Neuron (in vitro differentiated cells): ENCODE data around the gene TNNI3.
"Not testable (repeated sequence)": the region's sequence is repeated elsewhere in the genome, so short reads cannot be mapped to it uniquely, and the experiment has no call there.

Source experiments
- H2AFZ ChIP-seq: one replicate; pipeline ENCODE4 v1.6.1; 2013; ENCODE audit warnings: low read depth, mild to moderate bottlenecking, inconsistent platforms, low read length, moderate library complexity
- H3K27me3 ChIP-seq: one replicate; pipeline ENCODE4 v1.6.1; 2013; ENCODE audit warnings: low read length; ENCODE audit not compliant: insufficient read depth
- H3K36me3 ChIP-seq: one replicate; pipeline ENCODE4 v1.6.1; 2013; ENCODE audit warnings: low read length; ENCODE audit not compliant: insufficient read depth
- H3K4me1 ChIP-seq: one replicate; pipeline ENCODE4 v1.6.1; 2013; ENCODE audit warnings: low read length; ENCODE audit not compliant: insufficient read depth
- H3K4me3 ChIP-seq: 2 replicates; pipeline ENCODE4 v1.5.1; 2013; ENCODE audit warnings: mild to moderate bottlenecking, low read length, moderate library complexity
- H3K9me3 ChIP-seq: one replicate; pipeline ENCODE4 v1.6.1; 2013; ENCODE audit warnings: low read length

The TNNI3 gene

DNA sequence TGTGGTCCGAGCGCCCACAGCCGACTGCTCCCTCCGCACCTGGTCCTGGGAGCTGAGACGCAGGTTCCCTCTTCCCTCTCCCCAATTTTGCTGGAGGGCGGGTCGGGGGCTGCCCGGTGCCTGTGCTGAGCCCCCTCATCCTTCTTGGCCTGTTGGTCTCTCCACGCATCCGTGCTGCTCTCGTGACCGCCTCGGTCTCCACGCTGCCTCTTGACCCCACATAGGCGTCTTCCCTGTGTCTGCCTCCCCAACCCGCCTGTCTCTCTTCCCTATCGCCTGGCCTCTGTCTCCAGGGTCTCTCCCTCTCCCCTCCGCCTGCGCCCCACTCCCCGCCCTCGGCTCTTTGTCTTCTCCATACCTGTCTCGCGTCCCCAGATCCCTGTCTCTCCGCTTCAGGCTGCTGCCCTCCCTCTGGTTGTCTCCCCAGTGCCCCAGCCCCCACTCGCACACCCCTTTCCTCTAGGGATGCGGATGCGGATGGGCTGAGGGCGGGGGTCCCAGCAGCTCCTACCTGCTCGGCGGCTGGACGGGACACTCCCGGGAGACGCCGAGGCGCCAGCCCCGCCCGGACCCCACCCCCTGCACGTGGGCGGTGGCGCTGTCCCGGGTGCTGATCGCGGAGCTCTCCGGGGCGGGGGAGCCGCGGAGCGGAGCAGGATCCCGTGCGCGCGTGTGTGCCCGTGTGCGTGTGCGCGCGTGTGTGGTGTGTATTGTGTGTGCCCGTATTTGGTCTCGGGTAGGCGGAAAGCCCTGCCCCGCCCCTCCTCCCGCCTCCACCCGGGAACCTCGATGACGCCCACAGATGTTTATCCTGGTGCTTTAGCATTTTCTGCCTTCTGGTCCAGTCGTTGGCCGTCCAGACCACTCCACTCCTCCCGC lies 22.3 kb upstream of the TNNI3 start, which contains the start of gene SYT5:
Gene SYT5 (minus strand): TSS at position 684 of the 879 bp plus-strand sequence. CDS start 1,248 bp downstream, outside the sequence.
- Histone ChIP-seq H3K27me3 (peaks cover 20% of the 10 kb centered on the region), H3K4me1 (peaks cover 10% of the 10 kb centered on the region), H3K9me3 (peaks cover 10% of the 10 kb centered on the region), H3K36me3 (no peaks in the 10 kb centered on the region), H2AFZ (peak within 1 kb of the TSS; percentile 62), H3K4me3 (peak within 1 kb of the TSS; percentile 71)

DNA sequence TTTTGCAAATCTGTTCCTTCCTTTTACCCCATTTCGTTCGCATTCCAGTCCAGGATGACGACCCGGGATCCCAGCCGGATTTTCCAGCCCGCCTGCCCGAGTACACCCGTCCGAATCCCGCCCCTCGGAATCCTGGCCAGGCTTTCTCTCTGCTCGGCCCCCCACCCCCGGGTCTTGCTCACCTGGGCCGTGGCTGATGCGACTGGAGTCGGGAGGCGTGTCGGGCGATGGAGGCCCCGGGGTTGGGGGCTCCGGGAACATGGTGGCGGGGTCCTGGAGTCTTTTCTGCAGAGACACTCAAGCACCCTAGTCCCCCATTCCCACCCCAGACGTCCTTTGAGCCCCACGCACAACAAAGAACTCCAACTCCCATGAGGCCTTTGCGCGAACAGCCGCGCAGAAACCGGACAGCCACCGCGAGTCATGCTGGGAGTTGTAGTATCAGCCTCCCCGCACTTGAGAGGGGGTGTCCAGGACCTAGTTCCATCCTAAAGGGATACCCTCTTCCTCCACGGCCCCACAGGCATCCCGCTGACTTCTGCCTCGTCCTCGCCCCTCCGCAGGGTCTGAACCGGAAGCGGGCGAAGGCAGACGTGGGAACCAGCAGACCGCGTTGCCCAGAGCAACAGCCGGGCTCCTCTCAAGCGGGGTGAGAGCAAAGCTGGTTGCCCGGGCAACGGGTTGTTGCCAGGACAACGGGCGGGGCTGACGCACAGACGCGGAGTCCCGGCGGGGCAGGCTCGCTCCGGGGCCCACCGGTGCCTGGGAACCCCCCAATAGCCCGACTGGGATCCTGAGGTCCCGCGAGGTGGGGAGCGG lies 21.5 kb upstream of the TNNI3 start:
- peaks cover 10% of the 10 kb centered on the region for H3K9me3 ChIP-seq
- H3K36me3 ChIP-seq, result no peaks in the 10 kb centered on the region
- H3K4me3 ChIP-seq, result peak overlapping the region; percentile 71
- H3K27me3 ChIP-seq, result peaks cover 20% of the 10 kb centered on the region
- peak overlapping the region; percentile 62 for H2AFZ ChIP-seq
- peaks cover 10% of the 10 kb centered on the region for H3K4me1 ChIP-seq

DNA sequence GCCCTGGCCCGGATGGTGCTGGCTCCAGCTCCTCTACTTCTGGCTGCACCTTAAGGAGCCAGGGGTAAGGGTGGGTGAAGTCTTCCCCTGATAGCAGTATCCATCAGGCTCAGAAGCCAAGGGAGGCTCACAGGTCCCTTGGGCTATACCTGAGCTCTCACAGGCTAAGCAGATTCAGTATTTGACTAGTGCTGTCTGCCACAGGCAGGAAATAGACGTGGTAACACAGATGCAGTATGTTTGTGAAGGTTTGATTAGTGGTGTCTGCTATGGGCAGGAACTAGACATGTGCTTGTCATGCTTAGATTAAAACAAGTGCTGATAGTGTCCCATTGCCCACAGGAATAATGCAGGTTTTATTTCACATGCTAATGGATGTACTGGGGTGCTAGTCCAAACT lies 18.5 kb upstream of the TNNI3 start:
- H2AFZ ChIP-seq, result no peak overlapping the region
- H3K4me3 ChIP-seq, result no peak overlapping the region
- H3K36me3 ChIP-seq, result no peaks in the 10 kb centered on the region
- peaks cover 16% of the 10 kb centered on the region for H3K4me1 ChIP-seq
- peaks cover 8% of the 10 kb centered on the region for H3K9me3 ChIP-seq
- H3K27me3 ChIP-seq, result peaks cover 13% of the 10 kb centered on the region

DNA sequence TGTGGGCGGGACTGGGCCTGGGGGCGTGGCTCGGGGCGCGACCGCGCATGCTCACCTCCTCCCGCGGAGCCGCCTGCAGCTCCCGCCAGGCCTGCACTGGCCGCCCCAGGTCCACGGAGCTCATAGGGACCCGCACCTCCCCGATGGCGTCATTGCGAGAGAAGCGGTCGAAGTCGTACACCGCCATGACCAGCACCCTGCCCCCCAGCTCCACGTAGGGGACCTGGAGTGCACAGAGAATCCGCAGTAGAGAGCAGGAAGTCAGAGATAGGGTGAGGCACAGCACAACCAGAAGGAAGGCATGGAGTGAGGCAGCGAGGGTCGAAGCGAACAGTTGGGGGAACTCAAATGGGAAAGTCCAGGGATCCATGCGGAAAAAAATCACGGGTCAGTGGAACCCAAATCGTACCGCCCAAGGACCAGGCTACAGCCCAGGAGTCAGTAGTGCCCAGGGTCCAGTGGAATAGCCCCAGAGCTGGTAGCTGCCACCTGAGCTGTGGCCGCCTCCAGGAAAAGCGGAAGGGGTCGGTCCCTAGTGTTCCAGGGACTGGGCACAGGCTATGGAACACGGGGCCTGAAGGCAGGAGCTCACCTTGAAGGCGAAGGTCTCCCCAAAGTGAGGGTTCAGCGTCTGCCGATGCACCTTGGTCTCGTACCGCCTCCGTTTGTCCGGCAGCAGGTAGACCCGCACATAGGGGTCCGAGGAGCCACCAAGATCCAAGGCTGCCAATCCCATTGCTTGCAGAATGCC lies 17.8 kb upstream of the TNNI3 start:
- Histone ChIP-seq H3K4me1 (peaks cover 16% of the 10 kb centered on the region), H3K36me3 (no peaks in the 10 kb centered on the region), H3K27me3 (peaks cover 5% of the 10 kb centered on the region), H3K4me3 (no peak overlapping the region), H3K9me3 (peaks cover 8% of the 10 kb centered on the region), H2AFZ (no peak overlapping the region)

DNA sequence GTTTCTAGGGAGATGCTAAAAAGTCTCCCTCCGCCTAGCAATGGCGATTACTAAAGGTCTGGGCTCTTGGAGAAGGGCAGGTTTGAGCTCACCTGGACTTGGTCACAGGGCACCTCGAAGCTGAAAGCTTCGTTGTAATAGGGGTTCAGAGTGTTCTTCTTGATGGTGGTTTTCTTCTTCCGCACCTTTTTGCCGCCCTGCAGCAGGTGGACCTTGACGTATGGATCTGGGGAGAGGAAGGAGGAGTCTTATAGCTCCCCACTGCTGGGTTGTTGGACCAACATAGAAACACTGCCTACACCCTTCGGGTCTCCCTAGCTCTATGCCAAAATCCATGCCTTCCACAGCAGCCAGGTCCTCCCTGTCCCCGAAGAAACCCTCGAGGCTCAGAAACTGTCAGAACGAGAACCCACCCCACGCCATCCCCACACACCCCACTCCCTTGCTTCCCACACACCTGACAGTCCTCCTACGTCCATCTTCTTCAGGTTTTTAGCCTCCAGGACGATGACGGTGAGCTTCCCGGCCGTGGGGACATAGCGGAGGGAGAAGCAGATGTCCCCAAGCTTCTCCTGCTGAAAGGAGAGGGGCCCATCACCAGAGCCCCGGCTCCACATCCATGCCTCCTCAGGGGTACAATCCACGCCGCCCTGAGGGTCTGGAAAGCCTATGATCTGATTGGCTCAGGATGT lies 17.0 kb upstream of the TNNI3 start:
- no peak overlapping the region for H3K4me3 ChIP-seq
- no peaks in the 10 kb centered on the region for H3K36me3 ChIP-seq
- H3K4me1 ChIP-seq, result peaks cover 13% of the 10 kb centered on the region
- peaks cover 8% of the 10 kb centered on the region for H3K9me3 ChIP-seq
- H2AFZ ChIP-seq, result no peak overlapping the region
- peaks cover 3% of the 10 kb centered on the region for H3K27me3 ChIP-seq

DNA sequence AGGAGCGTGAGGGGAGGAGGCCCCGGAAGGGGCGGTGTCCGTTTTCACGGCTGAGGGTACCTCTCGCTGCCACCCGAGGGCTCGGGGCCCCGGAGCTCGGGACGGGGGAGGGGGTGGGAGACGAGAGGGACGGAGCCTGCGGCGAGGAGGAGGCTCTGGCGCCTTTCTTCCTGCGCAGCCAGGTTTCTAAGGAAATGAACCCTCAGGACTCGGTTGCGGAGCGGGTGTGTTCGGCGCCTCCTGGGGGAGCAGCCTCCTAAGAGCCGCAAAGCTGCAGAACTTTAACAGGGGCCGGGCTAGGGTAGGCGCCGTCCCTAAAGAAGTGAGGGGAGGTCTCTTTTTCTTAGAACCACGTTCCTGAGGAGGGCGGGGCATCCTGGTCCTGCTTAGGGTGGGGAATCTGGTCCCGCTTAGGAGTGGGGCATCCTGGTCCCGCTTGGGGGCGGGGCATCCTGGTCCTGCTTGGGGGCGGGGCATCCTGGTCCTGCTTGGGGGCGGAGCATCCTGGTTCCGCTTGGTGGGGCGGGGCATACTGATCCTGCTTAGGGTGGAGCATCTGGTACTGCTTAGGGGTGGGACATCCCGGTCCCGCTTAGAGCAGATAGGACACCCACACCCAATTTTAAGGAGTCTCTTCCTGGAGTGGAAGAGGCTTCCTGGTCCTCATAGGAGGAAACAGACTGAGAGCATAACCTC lies 16.3 kb upstream of the TNNI3 start:
- Histone ChIP-seq H3K27me3 (peaks cover 7% of the 10 kb centered on the region), H2AFZ (peak overlapping the region; percentile 63), H3K9me3 (peaks cover 8% of the 10 kb centered on the region), H3K36me3 (no peaks in the 10 kb centered on the region), H3K4me1 (peaks cover 9% of the 10 kb centered on the region), H3K4me3 (peak overlapping the region; percentile 34)

DNA sequence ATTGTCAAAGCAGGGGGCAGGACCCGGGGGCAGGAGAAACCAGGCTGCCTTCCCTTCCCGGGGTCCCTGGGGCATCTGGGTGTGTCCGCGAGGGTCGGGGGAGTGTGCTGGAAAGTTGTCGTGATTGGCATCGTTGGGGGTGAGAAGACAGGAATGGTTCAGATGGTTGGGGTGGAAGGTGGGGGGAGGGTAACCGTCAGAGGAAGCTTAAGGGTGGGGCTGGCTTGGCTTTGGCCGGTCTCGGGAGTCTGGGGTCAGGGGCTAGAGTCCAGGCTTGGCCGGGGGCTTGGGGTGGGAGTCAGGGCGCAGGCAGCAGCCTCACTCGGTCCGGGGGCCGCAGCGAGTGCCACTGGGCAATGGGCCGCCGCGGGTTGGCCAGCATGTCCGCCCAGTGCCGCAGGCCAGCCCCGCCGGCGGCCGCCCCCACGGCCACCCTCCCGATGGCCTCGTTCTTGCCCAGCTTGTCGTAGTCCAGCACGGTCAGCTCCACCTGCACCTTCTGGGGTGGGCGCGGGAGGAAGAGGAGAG lies 15.7 kb upstream of the TNNI3 start:
- H2AFZ ChIP-seq, result peak overlapping the region; percentile 63
- H3K4me3 ChIP-seq, result peak overlapping the region; percentile 34
- peaks cover 7% of the 10 kb centered on the region for H3K27me3 ChIP-seq

DNA sequence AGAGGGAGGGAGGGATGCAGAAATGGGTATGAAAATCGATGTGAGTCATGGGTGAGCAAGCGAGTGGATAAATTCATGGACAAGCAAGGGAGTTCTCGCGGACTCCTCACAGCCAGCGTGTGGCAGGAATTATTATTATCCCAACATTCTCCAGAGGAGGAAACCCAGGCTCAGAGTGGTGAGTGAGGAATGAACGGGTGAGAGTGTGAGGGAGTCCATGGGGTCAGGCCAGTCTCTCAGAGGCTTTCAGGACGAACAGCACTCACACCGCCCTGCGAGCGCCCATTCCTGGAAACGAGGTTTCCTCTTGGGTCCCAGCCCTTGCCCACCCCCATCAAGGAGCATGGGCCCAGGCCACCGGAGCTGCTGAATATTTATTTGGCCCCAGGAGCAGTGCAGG lies 15.2 kb upstream of the TNNI3 start:
- no peaks in the 10 kb centered on the region for H3K36me3 ChIP-seq
- no peak overlapping the region for H3K4me3 ChIP-seq
- H2AFZ ChIP-seq, result no peak overlapping the region
- peaks cover 8% of the 10 kb centered on the region for H3K9me3 ChIP-seq
- peaks cover 6% of the 10 kb centered on the region for H3K4me1 ChIP-seq
- H3K27me3 ChIP-seq, result peaks cover 7% of the 10 kb centered on the region

More for the DNA sequence above, 15.7 kb upstream of the TNNI3 start:
- Histone ChIP-seq H3K9me3 (peaks cover 8% of the 10 kb centered on the region), H3K36me3 (no peaks in the 10 kb centered on the region), H3K4me1 (peaks cover 6% of the 10 kb centered on the region)

DNA sequence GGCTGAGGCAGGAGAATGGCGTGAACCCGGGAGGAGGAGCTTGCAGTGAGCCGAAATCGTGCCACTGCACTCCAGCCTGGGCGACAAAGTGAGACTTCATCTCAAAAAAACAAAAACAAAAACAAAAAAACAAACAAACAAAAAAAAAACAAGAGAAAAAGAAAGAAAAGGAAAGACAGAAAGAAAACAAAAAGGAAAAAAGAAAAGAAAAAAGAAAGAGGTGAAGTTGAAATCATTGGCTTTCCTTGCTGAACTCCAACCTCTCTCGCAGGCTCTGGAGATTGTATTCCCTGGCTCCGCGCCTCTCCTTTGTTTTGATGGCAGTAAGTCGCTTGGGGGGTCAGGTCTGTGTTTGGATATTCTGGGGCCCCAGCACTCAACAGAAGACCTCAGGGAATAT lies 14.8 kb upstream of the TNNI3 start:
- not testable (repeated sequence) for H3K9me3 ChIP-seq, H3K36me3 ChIP-seq, H3K4me1 ChIP-seq, H2AFZ ChIP-seq, H3K27me3 ChIP-seq, H3K4me3 ChIP-seq

DNA sequence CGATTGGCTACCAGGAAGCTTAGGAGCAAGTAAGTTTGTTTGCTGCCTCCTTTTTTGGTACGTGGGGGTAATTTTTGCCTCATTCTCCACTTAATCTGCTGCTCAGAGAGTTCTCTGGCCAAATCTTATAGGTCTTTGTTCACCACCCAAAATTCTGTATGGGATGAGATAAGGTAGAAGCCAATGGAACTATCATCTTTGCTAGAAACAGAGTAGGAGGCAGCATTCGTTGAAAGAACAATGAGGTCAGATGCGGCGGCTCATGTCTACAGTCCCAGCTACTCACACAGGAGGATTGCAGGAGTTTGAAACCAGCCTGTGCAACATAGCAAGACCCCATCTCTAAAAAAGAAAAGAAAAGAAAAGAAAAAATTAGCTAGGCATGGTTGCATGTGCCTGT lies 13.9 kb upstream of the TNNI3 start:
- peaks cover 8% of the 10 kb centered on the region for H3K9me3 ChIP-seq
- H3K4me3 ChIP-seq, result no peak overlapping the region
- H3K36me3 ChIP-seq, result no peaks in the 10 kb centered on the region
- peaks cover 12% of the 10 kb centered on the region for H3K4me1 ChIP-seq
- H2AFZ ChIP-seq, result no peak overlapping the region
- H3K27me3 ChIP-seq, result peaks cover 7% of the 10 kb centered on the region

DNA sequence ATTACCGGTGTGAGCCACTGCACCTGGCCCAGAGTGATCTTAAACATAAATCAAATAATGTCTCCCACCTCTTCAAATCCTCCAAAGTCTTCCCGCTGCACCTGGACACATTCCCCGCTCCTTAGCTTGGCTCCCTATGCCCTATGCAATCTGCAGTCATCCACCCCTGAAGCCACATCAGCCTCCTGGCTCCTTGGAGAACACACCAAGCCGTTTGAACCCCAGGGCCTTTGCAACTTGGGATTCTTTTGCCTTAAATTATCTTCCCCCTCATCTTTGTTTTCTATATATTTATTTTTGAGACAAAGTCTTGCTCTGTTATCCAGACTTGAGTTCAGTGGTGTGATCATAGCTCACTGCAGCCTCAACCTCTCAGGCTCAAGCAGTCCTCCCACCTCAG lies 11.6 kb upstream of the TNNI3 start:
- H3K4me1 ChIP-seq, result peaks cover 12% of the 10 kb centered on the region
- peaks cover 7% of the 10 kb centered on the region for H3K27me3 ChIP-seq
- no peaks in the 10 kb centered on the region for H3K36me3 ChIP-seq
- no peak overlapping the region for H3K4me3 ChIP-seq
- H3K9me3 ChIP-seq, result no peaks in the 10 kb centered on the region
- H2AFZ ChIP-seq, result no peak overlapping the region
